IPS-11a (cell line): ENCODE data around the gene JAKMIP1.
"Not testable (repeated sequence)": the region's sequence is repeated elsewhere in the genome, so short reads cannot be mapped to it uniquely, and the experiment has no call there.

Experiments
- H3K4me3 ChIP-seq: one replicate; pipeline ENCODE4 v1.5.1; 2013; ENCODE audit warnings: low read depth, low read length, control low read depth

JAKMIP1 gene

GRCh38 chr4:6150046-6150735 is 50.2 kb downstream of the JAKMIP1 start:
- H3K4me3 ChIP-seq: no peak overlapping the region

DNA sequence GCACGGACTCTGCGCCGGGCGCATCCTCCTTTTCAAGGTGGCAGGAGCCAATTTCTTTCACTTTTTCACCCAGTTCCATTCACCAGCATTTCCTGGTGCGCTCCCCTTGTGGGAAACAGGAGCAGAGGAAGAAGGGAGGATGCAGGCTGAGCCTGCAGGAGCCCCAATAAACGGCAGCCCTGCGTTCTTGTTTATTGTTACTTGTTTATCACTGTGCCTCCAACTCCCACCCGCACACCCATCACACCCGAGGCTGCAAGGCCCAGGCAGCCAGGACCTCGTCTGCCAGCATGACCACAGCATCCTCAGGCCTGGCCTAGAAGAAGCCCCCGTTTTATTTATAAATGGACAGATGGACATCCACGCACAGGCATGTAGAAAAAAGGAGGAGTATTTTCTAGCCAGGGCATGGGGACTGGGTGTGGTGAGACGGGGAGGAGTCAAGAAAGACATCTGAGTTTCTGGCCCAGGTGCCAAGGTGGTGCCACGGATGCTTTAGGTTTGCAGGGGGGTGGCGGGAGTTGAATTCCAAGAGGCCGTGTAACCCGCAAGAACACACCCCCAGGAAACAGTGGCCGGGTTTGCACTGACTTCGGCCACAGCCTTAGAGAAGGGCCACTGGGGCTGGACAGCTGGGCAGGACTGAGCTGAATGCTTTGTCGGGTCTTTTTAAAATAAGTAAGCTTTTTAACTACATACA is 51.7 kb downstream of the JAKMIP1 start:
- H3K4me3 ChIP-seq: no peak overlapping the region

DNA sequence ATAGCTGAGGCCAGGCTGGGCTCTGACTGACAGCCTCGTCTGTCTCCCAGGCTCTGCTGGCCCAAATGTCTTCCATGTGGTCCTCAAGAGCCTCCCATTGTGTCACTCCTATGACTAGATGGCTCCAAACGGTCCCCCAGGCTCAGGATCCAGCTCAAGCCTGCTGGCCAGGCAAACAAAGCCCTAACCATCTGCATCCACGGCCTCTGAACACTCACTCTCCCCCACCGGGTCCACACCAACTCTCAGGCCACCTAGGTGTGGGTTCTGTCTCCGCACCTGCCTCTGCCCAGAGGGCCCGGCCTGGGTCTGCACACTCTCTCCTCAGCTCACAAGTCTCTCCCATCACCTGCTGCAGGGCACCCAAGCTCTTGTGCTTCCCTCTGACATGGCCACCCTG is 52.9 kb downstream of the JAKMIP1 start:
- no peak overlapping the region for H3K4me3 ChIP-seq

DNA sequence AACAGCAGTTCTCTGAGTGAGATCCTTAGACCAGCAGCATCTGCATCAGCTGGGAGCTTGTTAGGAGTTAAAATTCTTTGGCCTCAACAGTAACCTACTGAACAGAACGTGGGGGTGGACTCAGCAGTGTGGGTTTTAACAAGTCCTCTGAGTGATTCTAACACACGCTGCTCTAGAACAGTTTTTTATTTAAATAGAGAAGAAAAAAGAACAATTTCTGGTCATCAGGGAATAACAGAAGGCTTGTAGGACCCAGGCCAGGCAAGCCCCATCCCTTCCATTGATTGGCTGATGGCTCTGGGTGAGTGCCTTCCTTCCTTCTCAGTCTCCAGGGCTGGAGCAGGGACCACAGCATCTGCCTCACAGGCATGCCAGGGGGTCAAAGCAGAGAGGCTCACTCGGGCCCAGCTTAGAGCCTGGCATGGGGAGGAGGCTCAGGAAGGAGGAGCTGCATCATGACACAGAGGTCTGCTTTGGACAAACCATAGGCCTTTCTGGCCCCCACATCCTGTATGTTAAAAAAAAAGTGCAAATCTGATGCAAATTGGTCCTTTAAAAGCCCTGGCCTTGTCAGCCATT is 56.7 kb downstream of the JAKMIP1 start:
- no peak overlapping the region for H3K4me3 ChIP-seq

- H3K4me3 ChIP-seq: no peak overlapping the region
Measured at GRCh38 chr4:6142935-6143602, 57.3 kb downstream of the JAKMIP1 start.

GRCh38 chr4:6142511-6142910 is 57.8 kb downstream of the JAKMIP1 start:
- H3K4me3 ChIP-seq: no peak overlapping the region

- no peak overlapping the region for H3K4me3 ChIP-seq
Measured at GRCh38 chr4:6141554-6141953, 58.8 kb downstream of the JAKMIP1 start.

DNA sequence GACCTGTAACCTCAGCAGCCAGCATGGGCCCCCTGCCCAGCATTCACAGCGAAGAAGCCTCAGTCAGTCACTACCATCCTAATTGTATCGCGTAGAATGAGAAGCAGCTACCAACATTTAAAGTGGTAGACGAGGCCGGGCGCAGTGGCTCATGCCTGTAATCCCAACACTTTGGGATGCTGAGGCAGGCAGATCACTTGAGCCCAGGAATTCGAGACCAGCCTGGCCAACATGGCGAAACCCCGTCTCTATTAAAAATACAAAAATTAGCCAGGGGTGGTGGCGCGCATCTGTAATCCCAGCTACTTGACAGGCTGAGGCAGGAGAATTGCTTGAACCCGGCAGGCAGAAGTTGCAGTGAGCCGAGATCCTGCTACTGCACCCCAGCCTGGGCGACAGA is 59.3 kb downstream of the JAKMIP1 start:
- H3K4me3 ChIP-seq: not testable (repeated sequence)

GRCh38 chr4:6137747-6138135 is 62.6 kb downstream of the JAKMIP1 start:
- no peak overlapping the region for H3K4me3 ChIP-seq

DNA sequence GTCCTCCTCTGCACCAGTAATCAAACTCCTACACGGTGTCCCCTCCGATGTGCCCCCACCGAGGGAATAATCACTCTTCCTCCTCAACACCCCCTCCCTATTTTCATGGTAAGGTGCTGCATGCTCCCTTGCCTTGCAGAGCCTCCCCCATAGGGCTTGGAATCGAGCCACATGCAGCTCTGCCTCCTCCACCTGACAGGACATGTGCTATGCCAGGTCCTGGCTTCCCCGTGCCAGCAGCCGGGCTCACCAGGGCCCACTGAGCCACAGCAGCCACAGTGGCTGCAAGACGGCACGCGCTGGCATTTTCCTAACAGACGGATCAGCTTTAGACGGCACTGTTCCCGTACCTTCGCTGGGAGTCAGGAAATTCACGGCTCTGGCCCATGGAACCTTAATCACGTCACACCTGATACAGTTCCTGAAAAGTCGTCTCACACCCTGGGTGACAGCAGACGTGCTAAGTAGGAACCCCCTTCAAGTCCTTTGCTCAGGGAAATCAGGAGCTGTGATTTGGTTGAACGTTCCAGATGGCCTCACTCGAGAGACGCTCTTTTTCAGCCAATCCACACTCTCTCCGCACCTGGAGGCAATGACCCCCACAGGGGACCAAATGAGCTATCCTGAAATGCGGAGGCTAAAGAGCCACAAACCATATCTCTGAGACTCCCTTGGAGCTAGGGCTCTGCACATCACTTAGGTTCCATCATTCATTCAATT is 63.2 kb downstream of the JAKMIP1 start:
- no peak overlapping the region for H3K4me3 ChIP-seq

- H3K4me3 ChIP-seq: no peak overlapping the region
Measured at GRCh38 chr4:6134612-6135220, 65.6 kb downstream of the JAKMIP1 start.

- H3K4me3 ChIP-seq: no peak overlapping the region
Measured at GRCh38 chr4:6132716-6133115, 67.6 kb downstream of the JAKMIP1 start.

DNA sequence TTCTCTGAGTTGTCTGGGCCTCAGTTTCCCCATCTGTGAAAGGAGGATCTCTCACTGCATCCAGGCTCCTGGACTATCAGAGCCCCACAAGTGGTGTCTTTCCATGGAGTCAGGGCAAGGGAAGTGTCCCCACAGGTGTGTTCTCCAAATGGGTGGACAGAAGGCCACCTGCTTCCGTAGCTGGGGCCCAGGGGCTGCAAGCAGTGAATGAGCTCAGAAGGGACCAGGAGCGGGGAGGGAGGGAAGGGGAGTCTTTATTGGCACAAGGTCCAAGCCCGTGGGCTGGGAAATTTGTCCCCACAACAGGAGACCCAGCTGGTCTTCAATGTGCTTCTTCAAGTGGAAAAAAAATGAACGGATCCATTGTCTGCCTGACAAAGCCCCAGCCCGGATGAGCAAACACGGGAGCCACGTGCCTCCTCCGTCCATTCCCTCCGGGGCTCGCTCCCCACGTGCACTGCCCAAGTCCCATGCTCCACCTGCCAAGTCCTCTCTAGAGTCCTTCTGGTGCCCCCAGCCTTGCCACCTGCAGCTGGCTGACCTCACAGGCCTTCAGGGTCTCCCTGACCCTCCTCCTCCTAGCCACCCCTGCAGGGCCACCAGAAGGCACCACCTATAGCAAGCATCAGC is 72.0 kb downstream of the JAKMIP1 start:
- no peak overlapping the region for H3K4me3 ChIP-seq

DNA sequence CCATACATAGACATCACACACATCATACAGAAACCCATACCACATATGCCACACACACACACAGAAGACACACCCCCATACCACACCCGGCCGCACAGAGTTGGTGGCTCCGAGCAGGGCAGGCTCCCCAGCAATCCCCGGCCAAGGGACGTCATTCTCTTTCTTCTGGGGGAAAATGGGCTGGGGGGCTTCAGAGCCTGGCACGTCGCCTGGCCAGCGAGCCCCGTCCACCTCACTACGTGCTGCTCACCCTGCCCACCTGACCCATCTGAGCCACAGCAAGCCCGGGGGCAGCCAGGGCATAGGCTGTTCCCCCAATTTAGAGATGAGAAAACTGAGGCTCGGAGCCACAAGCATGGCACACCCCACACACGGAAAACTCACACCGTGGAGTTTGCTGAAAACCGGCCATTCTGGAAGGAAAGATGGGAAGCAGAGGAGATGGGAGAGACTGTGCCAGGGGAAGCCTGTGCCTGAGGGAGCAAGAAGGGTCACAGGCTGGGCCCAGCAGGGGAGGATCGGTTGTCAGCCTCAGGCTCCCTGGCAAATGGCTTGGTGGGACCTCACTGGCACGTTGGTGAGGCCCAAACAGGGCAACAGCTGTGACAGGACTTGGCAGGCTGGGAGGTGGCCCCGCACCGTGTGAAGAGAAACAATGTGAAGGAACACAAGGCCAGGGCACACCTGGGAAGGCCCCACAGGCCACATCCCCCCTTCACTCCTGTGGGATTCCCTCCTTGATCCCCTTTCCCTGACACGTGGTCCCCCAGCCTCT is 73.2 kb downstream of the JAKMIP1 start:
- H3K4me3 ChIP-seq: no peak overlapping the region

DNA sequence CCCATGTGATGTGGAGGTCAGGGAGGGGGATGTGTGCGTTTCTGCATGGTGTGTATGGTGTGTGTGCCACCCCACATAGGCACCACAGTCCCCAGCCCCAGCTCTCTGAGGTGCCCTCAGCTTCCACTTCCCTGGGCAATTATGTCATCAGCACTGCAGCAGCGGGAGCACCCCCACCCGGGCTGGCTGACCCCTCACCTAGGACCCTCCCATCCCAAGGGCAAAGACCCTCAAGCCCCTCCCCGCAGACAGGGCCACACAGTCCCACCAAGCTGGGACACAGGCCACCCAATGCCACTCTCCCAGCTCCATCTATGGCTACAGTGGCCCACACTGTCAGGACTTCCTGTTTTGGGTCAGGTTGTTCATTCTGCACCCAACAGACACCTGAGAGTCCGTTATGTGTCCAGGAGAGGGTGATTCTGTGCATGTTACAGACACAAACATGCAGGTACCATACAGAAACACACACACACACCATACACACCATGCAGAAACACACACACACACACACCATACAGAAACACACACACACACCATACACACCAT is 75.2 kb downstream of the JAKMIP1 start:
- H3K4me3 ChIP-seq: no peak overlapping the region

GRCh38 chr4:6124386-6125102 is 75.8 kb downstream of the JAKMIP1 start:
- H3K4me3 ChIP-seq: no peak overlapping the region

- no peak overlapping the region for H3K4me3 ChIP-seq
Measured at GRCh38 chr4:6123976-6124375, 76.4 kb downstream of the JAKMIP1 start.

GRCh38 chr4:6123541-6123940 is 76.8 kb downstream of the JAKMIP1 start:
- no peak overlapping the region for H3K4me3 ChIP-seq

- H3K4me3 ChIP-seq: no peak overlapping the region
Measured at GRCh38 chr4:6123116-6123515, 77.2 kb downstream of the JAKMIP1 start.
